GM21723 (cell line): ENCODE measurements around the gene OLFM1.

Experiments
- ATAC-seq: cut with Tn5 transposase; IDR thresholded peaks from one replicate; pipeline ENCODE4 v1.9.1; 2021; ENCODE audit warnings: mild to moderate bottlenecking, moderate library complexity; ENCODE audit not compliant: unreplicated experiment

Gene OLFM1

DNA sequence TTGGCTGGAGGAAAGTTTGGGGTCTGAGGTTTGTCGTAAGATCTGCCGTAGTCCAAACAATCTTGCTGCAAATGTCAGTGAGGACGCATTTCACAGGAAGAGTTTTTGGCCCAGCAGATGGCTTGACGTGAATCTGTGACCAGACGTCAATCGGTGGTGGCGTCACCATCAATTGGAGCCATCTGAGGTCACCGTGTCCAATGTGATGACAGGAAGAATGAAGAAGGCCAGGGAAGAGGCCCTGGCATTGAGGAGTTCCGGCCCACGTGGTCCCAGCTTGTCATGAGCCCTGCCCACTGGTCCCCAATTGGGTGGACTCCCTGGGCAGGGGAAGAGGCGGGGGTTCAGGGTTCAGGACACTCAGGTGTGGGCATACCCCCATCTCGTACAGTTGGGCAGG, 79.9 kb downstream of the OLFM1 start:
- no peak for ATAC-seq

DNA sequence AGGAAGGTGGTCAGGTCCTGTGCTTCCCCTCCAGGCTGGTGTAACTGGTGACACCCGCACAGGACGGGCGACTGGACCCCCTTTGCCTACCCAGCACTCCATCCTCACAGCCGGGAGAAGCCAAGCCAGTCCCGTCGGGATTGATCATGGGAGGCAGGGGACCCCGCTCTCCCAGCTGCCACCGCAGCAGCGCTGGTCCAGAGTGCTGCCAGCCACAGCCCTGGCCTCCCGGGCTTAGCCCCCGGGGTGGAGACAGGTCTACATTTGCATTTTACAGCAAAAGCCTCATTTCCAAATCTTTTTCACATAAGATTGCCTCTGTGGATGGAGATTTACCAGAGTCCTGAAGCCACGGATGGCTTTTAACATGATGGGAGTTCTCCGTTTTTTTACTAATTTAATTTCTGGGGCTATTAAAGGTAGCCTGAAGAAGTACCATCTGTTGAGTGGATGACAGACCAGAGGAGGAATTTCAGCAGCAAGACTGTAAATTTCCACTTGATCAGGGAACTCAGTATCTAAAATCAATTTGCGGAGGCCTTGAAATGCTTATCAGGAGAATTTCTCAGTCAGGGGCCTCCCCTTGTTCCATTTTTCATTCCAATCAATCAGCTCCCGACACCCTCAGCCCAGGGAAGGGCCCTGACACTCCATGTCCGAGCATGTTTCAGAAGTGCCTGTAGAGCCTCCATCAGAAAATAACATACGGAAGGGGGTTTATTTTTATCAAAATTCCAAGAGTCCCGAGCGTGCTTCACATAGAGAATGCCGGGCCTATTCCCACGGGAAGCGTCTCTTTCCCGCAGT, 80.6 kb downstream of the OLFM1 start:
- ATAC-seq = no peak

DNA sequence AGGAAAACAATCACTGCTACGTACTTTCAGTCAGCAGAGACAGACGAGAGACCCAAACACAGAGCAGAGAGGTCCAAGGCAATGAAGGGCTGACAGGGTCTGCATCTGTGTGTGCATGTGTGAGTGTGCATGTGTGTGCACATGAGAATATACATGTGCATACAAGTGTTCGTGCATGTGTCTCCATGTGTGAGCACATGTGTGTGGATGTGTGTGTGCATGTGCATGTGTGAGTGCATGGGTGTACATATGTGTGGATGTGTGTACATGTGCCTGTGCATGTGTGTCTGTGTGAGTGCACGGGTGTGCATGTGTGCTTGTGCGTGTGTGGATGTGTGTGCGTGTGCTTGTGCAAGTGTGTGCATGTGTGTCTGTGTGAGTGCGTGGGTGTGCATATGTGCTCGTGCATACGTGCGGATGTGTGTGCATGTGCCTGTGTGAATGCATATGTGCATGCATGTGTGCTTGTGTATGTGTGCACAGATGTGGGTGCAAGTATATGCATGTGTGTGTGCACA, 82.3 kb downstream of the OLFM1 start:
- no peak for ATAC-seq

DNA sequence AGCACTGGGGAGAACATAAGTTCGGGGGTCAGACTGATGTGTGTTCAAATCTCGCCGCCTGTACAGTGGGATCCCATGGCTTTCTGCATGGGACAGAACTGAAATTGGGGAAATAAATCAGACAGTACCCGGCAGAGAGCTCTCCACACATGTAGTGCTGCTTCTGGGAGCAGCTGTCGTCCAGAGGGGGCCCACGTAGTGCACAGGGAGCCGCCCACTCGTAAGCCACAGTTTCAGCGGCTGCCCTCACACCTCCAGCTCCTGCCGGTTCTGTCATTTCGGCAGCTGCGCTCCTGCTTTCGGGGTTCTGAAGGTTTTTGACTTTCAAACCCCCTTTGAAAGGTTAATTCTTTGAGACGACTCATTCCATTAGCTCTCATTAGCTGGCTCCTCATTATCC, 83.1 kb downstream of the OLFM1 start:
- no peak for ATAC-seq
